ENCODE data around the gene CIDEC. TPM values are rescaled to one million over a fixed set of nuclear protein-coding genes. Genes with fewer than 3 reads are reported as not detected.

CIDEC gene
- total RNA-seq, result under 0.01 TPM in 1 of 2 replicates, not detected in the other

DNA sequence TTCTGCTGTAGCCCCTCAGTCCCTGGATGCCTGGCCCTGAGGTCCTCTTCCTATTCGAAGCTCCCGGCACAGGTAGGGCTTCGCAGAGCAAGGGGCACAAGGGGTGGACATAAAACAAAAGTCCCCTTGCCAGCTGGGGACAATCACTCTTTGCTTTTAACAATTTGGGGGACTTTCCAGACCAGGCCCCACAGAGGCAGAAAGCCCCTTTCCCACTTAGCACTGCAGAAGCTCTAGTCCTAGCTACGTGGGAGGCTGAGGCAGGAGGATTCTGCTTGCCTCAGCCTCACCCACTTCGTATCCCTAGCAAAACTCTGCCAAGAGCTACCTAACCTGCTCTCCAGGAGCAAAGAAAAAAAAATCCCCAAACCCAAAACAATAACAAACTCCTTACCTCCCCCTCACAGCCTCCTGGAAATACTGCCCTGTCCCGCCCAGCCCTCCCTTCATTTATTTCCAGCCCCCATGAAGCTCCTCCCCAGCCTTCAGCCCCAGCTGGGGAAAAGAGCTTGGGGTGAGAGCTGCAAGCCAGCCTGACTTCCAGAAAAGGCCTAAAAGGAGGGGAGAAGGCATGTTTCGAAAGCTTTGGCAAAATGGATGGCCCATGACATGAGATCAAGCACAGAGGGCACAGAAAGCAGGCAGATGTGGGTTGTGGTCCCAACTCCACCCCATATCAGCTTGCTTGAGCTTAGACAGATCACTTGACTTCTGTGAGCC, at the start of gene CIDEC:
Gene CIDEC (minus strand): TSS at position 424 of the 720 bp plus-strand sequence. CDS start 1,767 bp downstream, outside the sequence.

GRCh38 chr3:9916734-9917680, 37.0 kb upstream of the CIDEC start, which contains the start of gene IL17RC:
Gene IL17RC, plus strand, starts transcription at chr3:9917098. Its CDS starts 218 bp downstream, at chr3:9917316.

GRCh38 chr3:9902372-9903237, 22.6 kb upstream of the CIDEC start, which contains the start of gene IL17RE:
Gene IL17RE, plus strand, starts transcription at chr3:9902848. Its CDS starts 85 bp downstream, at chr3:9902933.

DNA sequence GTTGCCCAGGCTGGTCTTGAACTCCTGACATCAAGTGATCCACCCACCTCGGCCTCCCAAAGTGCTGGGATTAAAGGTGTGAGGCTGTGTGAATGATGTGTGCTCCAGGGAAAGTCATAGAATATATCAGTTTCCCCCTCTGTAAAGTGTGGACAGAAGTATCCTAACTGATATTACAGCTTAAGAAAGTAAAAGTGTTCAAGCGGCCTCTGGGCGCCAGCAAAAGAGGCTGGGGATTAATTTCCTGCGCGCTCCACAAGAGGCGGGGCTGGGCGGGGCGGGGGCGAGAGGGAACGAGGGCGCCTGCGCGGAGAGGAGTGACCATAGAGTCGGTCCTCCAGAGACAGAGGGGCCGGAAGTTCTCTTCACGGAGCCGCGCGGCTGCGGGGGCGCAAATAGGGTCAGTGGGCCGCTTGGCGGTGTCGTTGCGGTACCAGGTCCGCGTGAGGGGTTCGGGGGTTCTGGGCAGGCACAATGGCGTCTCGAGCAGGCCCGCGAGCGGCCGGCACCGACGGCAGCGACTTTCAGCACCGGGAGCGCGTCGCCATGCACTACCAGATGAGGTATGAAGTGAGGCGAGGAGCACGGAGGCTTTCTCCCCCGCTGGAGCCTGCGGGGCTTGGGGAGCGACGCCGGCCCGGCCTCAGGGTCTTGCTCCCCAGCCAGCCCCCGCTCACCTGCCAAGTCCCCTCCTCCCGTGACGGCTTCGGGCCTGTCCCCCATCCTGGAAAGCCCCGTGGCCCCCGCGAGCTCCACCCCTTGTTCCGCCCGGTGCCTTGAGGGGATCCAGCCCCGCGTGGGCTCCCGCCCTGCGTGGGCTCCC, 10.4 kb upstream of the CIDEC start, which contains the start of gene JAGN1:
Gene JAGN1 (plus strand): TSS at position 362 of the 823 bp plus-strand sequence. CDS start 113 bp downstream, at position 475.

DNA sequence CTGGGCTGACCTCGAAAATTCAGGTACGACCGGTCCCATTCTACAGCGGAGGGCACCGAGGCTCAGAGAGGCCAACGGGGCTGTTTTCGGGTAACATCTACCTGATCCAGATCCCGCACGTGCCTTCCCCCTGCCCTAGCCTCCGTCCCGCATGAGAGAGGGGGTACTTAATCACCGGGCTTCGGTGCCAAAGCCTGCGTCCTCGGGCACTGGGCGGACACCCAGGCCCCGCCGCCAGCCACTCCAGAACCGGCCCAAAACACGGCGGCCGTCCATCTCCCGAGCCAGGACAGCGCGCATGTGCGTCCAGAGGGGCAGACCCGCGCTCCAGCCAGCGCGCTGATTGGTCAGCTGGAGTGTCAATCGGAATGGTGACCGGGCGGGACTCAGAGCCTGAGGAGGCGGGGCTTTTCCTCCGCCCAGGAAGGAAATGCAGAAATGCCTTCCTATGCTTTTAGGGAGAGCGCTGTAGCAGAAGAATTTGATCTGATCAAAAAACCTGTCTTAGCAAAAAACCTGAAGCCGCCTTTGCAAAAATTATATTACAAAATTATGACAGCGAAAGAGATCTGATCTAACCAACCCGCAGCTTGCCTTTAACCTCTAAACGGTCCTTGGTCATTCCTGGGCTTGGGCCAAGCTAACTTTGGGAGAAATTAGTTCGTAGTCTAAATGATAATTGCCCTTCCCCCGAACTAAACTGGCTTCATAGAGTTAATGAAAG, 36.2 kb downstream of the CIDEC start, which contains the start of gene RPUSD3:
Gene RPUSD3 (minus strand): TSS at position 294 of the 724 bp plus-strand sequence. CDS start 18 bp downstream, at position 276.

Other genes with a start within 250 kb of the CIDEC start
- 25.9 and 37.2 TPM in 2 replicates for gene MTMR14, start 230.7 kb downstream of the CIDEC start, total RNA-seq
- 0.19 TPM in 1 of 2 replicates, not detected in the other for gene CPNE9, start 176.4 kb downstream of the CIDEC start, total RNA-seq
- 11.6 and 19.0 TPM in 2 replicates for gene BRPF1, start 148.5 kb downstream of the CIDEC start, total RNA-seq
- 13.2 and 15.9 TPM in 2 replicates for gene OGG1, start 130.3 kb downstream of the CIDEC start, total RNA-seq
- gene CAMK1, start 110.3 kb downstream of the CIDEC start, total RNA-seq, result 34.4 and 49.1 TPM in 2 replicates
- 44.8 and 65.2 TPM in 2 replicates for gene TADA3, start 87.8 kb downstream of the CIDEC start, total RNA-seq
- 238 and 387 TPM in 2 replicates for gene ARPC4, start 87.2 kb downstream of the CIDEC start, total RNA-seq
- 8.4 and 12.7 TPM in 2 replicates for gene TTLL3, start 70.0 kb downstream of the CIDEC start, total RNA-seq
- gene RPUSD3, start 36.2 kb downstream of the CIDEC start, total RNA-seq, result 22.8 and 28.0 TPM in 2 replicates
- 27.3 and 38.3 TPM in 2 replicates for gene JAGN1, start 10.4 kb upstream of the CIDEC start, total RNA-seq
- 0.56 and 1.2 TPM in 2 replicates for gene IL17RE, start 22.6 kb upstream of the CIDEC start, total RNA-seq
- gene IL17RC, start 36.8 kb upstream of the CIDEC start, total RNA-seq, result 24.5 and 27.6 TPM in 2 replicates
- gene CRELD1, start 53.6 kb upstream of the CIDEC start, total RNA-seq, result 23.6 and 77.0 TPM in 2 replicates
- gene PRRT3, start 72.2 kb upstream of the CIDEC start, total RNA-seq, result 1.2 and 2.0 TPM in 2 replicates
- gene EMC3, start 106.6 kb upstream of the CIDEC start, total RNA-seq, result 53.9 and 58.3 TPM in 2 replicates
- gene FANCD2, start 146.2 kb upstream of the CIDEC start, total RNA-seq, result 6.2 and 31.2 TPM in 2 replicates
- gene FANCD2OS, start 228.0 kb upstream of the CIDEC start, total RNA-seq, result not detected in 2 replicates
- gene BRK1, start 235.4 kb upstream of the CIDEC start, total RNA-seq, result 126 and 153 TPM in 2 replicates